ES-I3 (cell line): ENCODE measurements around the gene TRIM43.
"Not testable (repeated sequence)": the region's sequence is repeated elsewhere in the genome, so short reads cannot be mapped to it uniquely, and the experiment has no call there.

Experiments used
- H3K36me3 ChIP-seq: 2 replicates; pipeline ENCODE4 v1.6.1; 2013; ENCODE audit warnings: mild to moderate bottlenecking, low read length, control low read depth, moderate library complexity; ENCODE audit not compliant: insufficient read depth
- H3K4me1 ChIP-seq: 2 replicates; pipeline ENCODE4 v1.6.1; 2013; ENCODE audit warnings: mild to moderate bottlenecking, control low read depth, low read length; ENCODE audit not compliant: insufficient read depth
- H3K9ac ChIP-seq: 2 replicates; pipeline ENCODE4 v1.6.1; 2013; ENCODE audit warnings: low read depth, mild to moderate bottlenecking, low read length, moderate library complexity
- H3K9me3 ChIP-seq: 2 replicates; pipeline ENCODE4 v1.6.1; 2013; ENCODE audit warnings: mild to moderate bottlenecking, low read length, moderate library complexity; ENCODE audit not compliant: control insufficient read depth, insufficient read depth

TRIM43 gene

DNA sequence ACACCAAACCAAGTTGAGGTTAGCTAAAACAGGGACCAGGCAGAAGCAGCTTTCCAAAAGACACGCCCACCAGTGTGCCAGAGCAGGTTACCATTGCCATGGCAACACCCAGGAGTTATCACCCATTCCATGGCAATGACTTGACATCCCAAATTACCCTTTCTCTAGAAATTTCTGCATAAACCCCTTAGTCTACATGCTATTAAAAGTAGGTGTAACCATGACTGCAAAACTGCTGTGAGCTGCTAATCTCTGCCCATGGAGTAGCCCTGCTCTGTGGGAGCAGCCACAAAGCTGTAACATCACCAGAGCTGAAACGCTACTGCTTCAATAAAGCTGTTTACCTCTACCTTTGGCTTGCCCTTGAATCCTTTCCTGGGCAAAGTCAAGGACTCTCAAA is 18.0 kb downstream of the TRIM43 start:
- not testable (repeated sequence) for H3K9me3 ChIP-seq, H3K4me1 ChIP-seq, H3K9ac ChIP-seq, H3K36me3 ChIP-seq

DNA sequence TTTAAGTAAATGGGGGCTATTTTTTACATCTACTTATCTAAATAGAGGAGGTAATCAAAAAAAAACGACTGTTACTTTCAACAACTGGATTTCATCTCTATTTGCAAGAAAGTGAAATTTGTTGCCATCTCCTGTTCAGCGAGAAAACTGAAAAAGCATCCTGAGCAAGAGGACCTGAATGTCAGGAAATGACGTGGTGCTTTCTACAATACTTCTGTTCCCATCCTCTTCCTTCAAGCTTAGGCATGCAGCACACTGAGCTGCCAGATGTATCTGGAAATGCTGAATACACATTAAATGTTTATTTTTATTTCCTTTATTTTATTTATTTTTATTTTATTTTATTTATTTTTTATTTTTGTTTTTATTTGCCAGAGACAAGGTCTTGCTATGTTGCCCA is 21.2 kb downstream of the TRIM43 start:
- H3K4me1 ChIP-seq: not testable (repeated sequence)

DNA sequence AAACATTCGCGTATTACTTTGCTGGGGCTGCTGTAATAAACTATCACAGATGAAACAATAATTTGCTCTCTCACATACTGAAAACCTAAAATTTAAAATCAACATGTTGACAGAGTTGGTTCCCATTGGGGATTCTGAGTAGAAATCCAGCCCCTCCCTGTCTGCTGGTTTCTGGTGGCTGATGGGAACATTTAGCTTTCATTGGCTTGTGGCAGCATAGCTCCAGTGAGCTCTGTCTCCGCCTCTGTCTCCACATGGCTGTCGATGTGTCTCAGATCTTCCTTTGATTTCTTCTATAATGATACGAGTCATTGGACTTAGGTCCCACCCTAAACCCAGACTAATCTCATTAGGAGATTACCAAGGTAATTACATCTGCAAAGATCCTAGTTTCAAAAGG is 30.9 kb downstream of the TRIM43 start:
- H3K36me3 ChIP-seq, H3K9ac ChIP-seq, H3K4me1 ChIP-seq, H3K9me3 ChIP-seq: not testable (repeated sequence)

More for the DNA sequence above, 21.2 kb downstream of the TRIM43 start:
- not testable (repeated sequence) for H3K36me3 ChIP-seq, H3K9ac ChIP-seq, H3K9me3 ChIP-seq

DNA sequence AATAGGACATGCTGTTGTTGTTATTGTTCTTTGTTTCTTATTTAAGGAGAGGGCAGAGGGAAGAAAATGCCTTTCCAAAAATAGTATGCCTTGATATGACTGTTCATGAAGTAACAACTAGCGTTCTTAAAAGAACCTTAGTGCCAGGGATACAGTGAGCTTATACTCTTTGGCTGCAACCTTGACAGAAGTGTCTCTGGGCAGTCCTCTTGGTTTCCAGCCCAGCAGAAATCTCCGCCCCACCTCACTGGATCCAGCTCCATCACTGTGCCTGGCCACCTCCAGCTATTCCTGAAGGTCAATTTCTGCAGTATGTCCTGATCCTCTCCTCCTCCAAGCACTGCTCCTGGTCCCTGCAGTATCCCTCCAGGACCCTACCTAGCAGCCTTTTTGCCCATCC is 39.2 kb downstream of the TRIM43 start:
- H3K4me1 ChIP-seq, H3K9me3 ChIP-seq, H3K36me3 ChIP-seq, H3K9ac ChIP-seq: not testable (repeated sequence)

DNA sequence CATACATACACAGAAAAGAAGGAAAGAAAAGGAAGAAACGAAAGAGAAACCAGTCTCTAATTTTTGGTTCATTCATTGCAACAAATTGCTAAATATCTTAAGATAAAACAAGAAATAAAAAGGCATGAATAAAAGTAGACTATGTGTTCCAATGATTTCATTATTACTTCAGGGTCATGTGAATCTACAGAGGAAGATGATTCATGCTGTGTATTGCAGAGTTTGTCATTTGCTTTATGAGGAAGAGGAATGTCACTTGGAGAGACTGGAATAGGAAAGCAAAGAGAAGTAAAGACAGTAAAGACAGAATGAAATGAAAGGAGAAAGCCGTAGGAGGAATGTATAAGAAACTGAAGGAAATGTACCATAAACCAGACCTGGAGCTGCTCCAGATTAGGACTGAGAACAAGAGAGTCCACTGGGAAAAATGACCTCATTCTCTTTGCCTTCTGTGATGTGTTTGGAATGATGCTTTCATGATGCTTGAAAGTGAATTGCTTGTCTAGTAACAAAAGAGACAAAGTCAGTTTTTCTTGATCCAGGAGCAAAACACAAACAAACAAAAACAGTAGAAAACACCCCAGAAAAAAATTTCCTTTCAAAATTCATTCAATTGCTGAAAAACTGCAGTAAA is 41.9 kb downstream of the TRIM43 start:
- H3K9me3 ChIP-seq, H3K9ac ChIP-seq, H3K36me3 ChIP-seq, H3K4me1 ChIP-seq: not testable (repeated sequence)

DNA sequence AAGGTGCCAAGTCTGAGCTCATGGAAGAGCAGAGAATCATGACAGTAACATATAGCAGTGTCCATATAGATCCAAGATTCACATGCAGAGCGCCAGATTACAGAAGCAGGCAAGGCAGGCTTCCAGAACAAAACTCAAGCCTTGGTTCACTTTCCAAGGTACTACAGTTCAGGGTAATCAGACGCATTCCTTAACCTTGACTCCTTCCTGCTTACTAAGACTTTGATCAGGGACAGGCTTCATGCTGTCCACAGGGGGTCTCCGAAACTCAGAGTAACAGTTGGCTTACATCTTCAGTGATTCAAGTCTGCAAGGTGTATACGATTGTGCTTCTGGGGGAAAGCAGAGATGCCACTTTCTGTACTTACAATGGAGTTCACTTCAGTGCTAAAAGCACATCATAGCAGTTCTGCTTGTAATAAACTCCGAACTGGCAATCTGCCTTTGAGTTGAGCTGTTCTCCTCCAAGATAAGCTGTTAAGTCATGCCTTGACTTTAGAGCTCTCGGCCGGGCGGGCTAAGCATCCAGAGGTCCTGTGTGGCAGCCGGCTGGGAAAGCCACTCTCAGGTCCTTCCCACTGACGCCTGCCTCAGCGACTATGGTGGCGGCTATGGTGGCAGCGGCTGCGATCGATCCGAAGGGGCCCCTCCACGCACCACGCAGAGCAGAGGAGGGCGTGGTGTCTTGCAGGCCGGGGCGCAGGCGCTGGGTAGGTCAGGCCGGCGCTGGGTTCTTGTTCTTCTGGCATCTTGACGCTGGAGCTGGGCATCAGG is 48.9 kb downstream of the TRIM43 start:
- not testable (repeated sequence) for H3K4me1 ChIP-seq, H3K9me3 ChIP-seq

DNA sequence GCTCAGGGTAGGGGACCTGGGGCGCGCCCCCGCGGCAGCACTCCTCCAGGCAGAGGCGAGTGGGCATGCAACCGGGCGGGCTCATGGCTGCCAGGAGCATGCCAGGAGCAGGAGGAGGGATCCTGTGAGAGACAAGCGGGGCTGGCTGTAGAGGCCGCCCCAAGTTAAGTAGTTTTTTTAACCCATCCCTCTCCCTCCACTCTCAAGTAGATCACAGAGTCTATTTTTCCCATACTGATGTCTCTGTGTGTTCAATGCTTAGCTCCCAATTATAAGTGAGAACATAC is 49.4 kb downstream of the TRIM43 start:
- H3K4me1 ChIP-seq, H3K36me3 ChIP-seq, H3K9me3 ChIP-seq, H3K9ac ChIP-seq: not testable (repeated sequence)

More for the DNA sequence above, 48.9 kb downstream of the TRIM43 start:
- H3K36me3 ChIP-seq, H3K9ac ChIP-seq: not testable (repeated sequence)

- H3K9me3 ChIP-seq, H3K9ac ChIP-seq, H3K4me1 ChIP-seq, H3K36me3 ChIP-seq: not testable (repeated sequence)
These were observed 50.0 kb downstream of the TRIM43 start for GRCh38 chr2:95641787-95642186.

DNA sequence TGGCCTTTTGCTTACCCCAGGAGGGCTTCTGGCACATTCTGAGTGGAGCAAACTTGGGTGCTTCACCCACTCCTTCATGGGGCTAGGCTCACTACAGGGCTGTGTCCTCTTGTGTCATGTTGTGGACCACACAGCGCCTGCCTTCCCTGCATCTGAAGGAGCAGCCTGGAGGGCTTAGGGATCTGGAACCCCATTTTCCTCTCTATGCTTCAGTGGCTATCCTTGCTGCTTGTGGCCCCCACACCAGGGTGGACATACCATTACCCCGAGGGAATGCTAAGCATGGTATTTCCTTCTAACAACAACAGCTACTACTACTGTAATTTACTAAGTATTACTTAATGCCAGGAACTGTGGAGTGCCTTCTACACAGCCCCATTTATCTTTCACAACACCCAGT is 50.6 kb downstream of the TRIM43 start:
- not testable (repeated sequence) for H3K9me3 ChIP-seq, H3K4me1 ChIP-seq, H3K9ac ChIP-seq, H3K36me3 ChIP-seq

- not testable (repeated sequence) for H3K4me1 ChIP-seq, H3K9me3 ChIP-seq
These were observed 51.1 kb downstream of the TRIM43 start for GRCh38 chr2:95642951-95643350.

DNA sequence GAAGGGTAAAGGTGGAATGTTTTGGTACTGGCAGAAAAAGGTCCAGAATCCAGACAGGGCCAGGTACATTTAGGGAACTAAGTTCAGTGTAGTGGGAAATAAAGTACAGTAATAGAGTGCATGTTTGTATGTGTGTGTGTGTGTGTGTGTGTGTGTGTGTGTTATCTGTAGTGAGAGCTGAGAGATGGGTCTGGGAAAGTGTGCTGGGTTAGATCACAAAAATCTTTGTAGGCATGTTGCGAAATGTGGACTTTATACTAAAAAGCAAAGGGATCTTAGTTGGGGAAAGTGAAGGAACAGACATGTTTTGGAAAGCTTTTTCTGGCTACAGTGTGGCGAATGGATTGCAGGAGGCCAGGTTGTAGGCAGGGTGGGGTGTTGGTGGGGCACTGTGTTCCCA is 53.5 kb downstream of the TRIM43 start:
- H3K4me1 ChIP-seq, H3K9ac ChIP-seq, H3K9me3 ChIP-seq, H3K36me3 ChIP-seq: not testable (repeated sequence)

More at GRCh38 chr2:95642951-95643350, 51.1 kb downstream of the TRIM43 start:
- H3K36me3 ChIP-seq, H3K9ac ChIP-seq: not testable (repeated sequence)

GRCh38 chr2:95646274-95646994 is 54.6 kb downstream of the TRIM43 start:
- not testable (repeated sequence) for H3K4me1 ChIP-seq, H3K36me3 ChIP-seq

GRCh38 chr2:95648894-95649544 is 57.2 kb downstream of the TRIM43 start:
- H3K4me1 ChIP-seq, H3K9me3 ChIP-seq, H3K9ac ChIP-seq, H3K36me3 ChIP-seq: not testable (repeated sequence)

More at GRCh38 chr2:95646274-95646994, 54.6 kb downstream of the TRIM43 start:
- not testable (repeated sequence) for H3K9ac ChIP-seq, H3K9me3 ChIP-seq
